Measurements from ENCODE around the gene NDUFS2. TPM values are rescaled to one million over a fixed set of nuclear protein-coding genes. Genes with fewer than 3 reads are reported as not detected.

Gene NDUFS2
- total RNA-seq, 2 experiments from 2014 or later, result 49.9 to 55.7 TPM

DNA sequence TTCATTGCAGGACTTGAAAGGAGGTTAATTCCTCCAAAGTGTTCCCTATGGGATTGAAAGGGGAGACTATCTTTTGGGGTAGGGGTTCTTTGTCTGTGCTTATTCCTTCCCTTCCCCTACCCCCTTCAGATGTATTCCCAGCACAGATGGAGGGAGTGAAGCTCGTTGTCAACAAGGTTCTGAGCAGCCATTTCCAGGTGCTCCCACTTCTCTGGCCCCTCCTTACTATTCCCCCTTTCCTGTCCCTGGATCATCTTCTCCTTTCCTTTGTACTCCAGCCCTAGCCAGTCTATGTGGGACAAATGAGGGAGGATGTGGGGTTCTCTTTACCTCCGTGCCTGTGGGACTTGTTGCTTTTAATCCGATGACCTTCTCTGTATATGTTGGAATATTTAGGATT is 24.6 kb downstream of the NDUFS2 start:
- Histone ChIP-seq H3K36me3 (ENCODE audit: insufficient read depth, low read length) (peaks cover 23% of the 10 kb centered on the region), H3K4me3 (ENCODE audit: low read length) (peak overlapping the region; percentile 84), H3K4me1 (ENCODE audit: insufficient read depth, low read length) (peaks cover 34% of the 10 kb centered on the region), H3K27me3 (ENCODE audit: control insufficient read depth in 1 of 2, insufficient read depth in 2 of 2, low read length in 2 of 2) (no peaks in the 10 kb centered on the region), H3K9me3 (ENCODE audit: control insufficient read depth in 1 of 2, insufficient read depth in 1 of 2, low read length in 2 of 2) (no peaks in the 10 kb centered on the region), H3K27ac (ENCODE audit: low read depth in 1 of 2, low read length in 2 of 2) (no peak overlapping the region)
- peaks cover 29% of the 10 kb centered on the region for H3K36me3 Mint-ChIP-seq (ENCODE audit: low read depth)
- DNase-seq (no peak), ATAC-seq (ENCODE audit: poor library complexity) (no peak)
- peak overlapping the region; percentile 80 for H3K4me3 Mint-ChIP-seq
- H3K9me3 Mint-ChIP-seq, result no peaks in the 10 kb centered on the region
- H3K4me1 Mint-ChIP-seq (ENCODE audit: low read depth), result peaks cover 39% of the 10 kb centered on the region
- intact Hi-C loops (cut with DNase I, micrococcal nuclease), result loop anchor here (1.0 to 10.0 kb wide), 6 partner anchors 24 to 518 kb away; partner anchors contain the start of genes DUSP12 (in 2 of the 2) and NDUFS2 (in 1 of the 2)
- ChIA-PET CTCF (interaction anchor here (0.8 to 3.3 kb wide), 12 partner anchors 8 to 156 kb away, joined by 3 to 43 read pairs (median 8); partner anchors contain the start of genes B4GALT3, NDUFS2, PPOX and SDHC), POLR2A (interaction anchor here (1.2 to 3.5 kb wide), 11 partner anchors 11 to 173 kb away, joined by 4 to 95 read pairs (median 20); partner anchors contain the start of genes FCER1G, NDUFS2, PPOX and SDHC)
- peak overlapping the region; percentile 33 for H3K27ac Mint-ChIP-seq
- TF ChIP-seq, protein P1, sequence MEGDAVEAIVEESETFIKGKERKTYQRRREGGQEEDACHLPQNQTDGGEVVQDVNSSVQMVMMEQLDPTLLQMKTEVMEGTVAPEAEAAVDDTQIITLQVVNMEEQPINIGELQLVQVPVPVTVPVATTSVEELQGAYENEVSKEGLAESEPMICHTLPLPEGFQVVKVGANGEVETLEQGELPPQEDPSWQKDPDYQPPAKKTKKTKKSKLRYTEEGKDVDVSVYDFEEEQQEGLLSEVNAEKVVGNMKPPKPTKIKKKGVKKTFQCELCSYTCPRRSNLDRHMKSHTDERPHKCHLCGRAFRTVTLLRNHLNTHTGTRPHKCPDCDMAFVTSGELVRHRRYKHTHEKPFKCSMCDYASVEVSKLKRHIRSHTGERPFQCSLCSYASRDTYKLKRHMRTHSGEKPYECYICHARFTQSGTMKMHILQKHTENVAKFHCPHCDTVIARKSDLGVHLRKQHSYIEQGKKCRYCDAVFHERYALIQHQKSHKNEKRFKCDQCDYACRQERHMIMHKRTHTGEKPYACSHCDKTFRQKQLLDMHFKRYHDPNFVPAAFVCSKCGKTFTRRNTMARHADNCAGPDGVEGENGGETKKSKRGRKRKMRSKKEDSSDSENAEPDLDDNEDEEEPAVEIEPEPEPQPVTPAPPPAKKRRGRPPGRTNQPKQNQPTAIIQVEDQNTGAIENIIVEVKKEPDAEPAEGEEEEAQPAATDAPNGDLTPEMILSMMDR (IDR thresholded peaks at IDR 0.05), result no peak
- H3K27me3 Mint-ChIP-seq, result no peaks in the 10 kb centered on the region

DNA sequence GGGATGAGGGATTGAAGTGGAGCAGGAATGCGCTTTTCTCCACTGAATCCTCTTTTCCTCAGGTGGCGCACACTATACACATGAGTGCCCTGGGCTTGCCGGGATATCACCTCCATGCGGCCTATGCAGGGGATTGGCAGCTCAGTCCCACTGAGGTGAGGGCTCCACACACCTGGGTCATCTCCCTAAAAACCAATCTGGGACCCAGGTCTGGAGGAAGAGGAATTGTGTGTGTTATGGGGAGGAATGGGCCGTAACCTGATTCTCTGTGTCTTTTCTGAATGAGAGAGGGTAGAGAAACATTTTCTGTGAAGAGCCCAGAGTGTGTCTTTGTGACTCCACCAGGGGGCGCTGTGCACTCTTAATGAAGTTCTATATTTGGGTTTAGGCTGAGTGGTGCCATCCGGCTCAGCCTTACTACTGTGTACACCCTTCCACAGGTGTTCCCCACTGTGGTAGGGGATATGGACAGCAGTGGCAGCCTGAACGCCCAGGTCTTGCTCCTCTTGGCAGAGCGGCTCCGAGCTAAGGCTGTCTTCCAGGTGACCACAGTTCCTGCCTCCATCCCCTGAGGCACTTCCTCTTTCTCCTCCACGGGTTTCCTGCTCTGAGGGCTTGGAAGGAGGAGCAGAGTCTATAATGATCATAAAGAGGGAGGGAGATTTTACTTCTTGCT is 25.2 kb downstream of the NDUFS2 start:
- Histone ChIP-seq H3K4me3 (ENCODE audit: low read length) (no peak overlapping the region), H3K27ac (ENCODE audit: low read depth in 1 of 2, low read length in 2 of 2) (peak overlapping the region in 1 of 2 donors; percentile 42), H3K27me3 (ENCODE audit: control insufficient read depth in 1 of 2, insufficient read depth in 2 of 2, low read length in 2 of 2) (no peaks in the 10 kb centered on the region), H3K4me1 (ENCODE audit: insufficient read depth, low read length) (peaks cover 32% of the 10 kb centered on the region), H3K9me3 (ENCODE audit: control insufficient read depth in 1 of 2, insufficient read depth in 1 of 2, low read length in 2 of 2) (no peaks in the 10 kb centered on the region), H3K36me3 (ENCODE audit: insufficient read depth, low read length) (peaks cover 23% of the 10 kb centered on the region)
- Mint-ChIP-seq H3K36me3 (ENCODE audit: low read depth) (peaks cover 29% of the 10 kb centered on the region), H3K27me3 (no peaks in the 10 kb centered on the region), H3K4me3 (peak overlapping the region; percentile 80), H3K9me3 (no peaks in the 10 kb centered on the region), H3K27ac (peak overlapping the region; percentile 33), H3K4me1 (ENCODE audit: low read depth) (peaks cover 39% of the 10 kb centered on the region)
- TF ChIP-seq, protein P1 (IDR thresholded peaks at IDR 0.05), result peak; percentile 90
- POLR2A ChIA-PET, result interaction anchor here (1.1 to 3.5 kb wide), 9 partner anchors 11 to 155 kb away, joined by 3 to 95 read pairs (median 20); partner anchors contain the start of genes FCER1G, NDUFS2, PPOX and SDHC
- CTCF ChIA-PET, result interaction anchor here (0.8 to 3.3 kb wide), 8 partner anchors 8 to 155 kb away, joined by 3 to 43 read pairs (median 14); partner anchors contain the start of genes NDUFS2 and PPOX
- ATAC-seq (ENCODE audit: poor library complexity), result peak; percentile 45
- peak; percentile 79 to 96 (median 90) for DNase-seq
- intact Hi-C loops (cut with DNase I, micrococcal nuclease), result loop anchor here (1.0 to 10.0 kb wide), 6 partner anchors 25 to 517 kb away; partner anchors contain the start of genes DUSP12 (in 2 of the 2) and NDUFS2 (in 1 of the 2)

DNA sequence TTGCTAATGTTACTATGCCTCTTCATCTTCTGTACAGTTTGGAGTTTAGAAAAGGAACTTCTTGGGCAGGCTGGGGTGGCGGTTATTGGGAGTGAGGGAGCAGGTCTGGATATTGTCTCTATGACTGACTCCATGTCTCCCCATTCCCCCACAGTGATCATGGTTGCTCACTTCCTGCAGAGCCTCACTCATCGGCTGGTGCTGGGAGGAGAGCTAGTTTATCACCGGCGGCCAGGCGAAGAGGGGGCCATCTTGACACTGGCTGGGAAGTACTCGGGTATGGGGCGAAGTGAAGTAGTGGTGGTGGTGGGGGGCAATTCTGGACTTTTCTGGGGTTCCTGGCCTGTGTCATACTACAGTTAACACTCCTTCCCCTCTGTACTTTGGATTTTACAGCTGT is 25.9 kb downstream of the NDUFS2 start:
- peak overlapping the region; percentile 33 for H3K27ac Mint-ChIP-seq
- intact Hi-C loops (cut with DNase I, micrococcal nuclease), result loop anchor here (2.0 to 10.0 kb wide), 3 partner anchors 63 to 517 kb away; partner anchors contain the start of gene DUSP12 (in 2 of the 2)
- H3K9me3 Mint-ChIP-seq, result no peaks in the 10 kb centered on the region
- Histone ChIP-seq H3K27me3 (ENCODE audit: control insufficient read depth in 1 of 2, insufficient read depth in 2 of 2, low read length in 2 of 2) (no peaks in the 10 kb centered on the region), H3K4me1 (ENCODE audit: insufficient read depth, low read length) (peaks cover 32% of the 10 kb centered on the region), H3K36me3 (ENCODE audit: insufficient read depth, low read length) (peaks cover 23% of the 10 kb centered on the region), H3K4me3 (ENCODE audit: low read length) (no peak overlapping the region), H3K27ac (ENCODE audit: low read depth in 1 of 2, low read length in 2 of 2) (no peak overlapping the region), H3K9me3 (ENCODE audit: control insufficient read depth in 1 of 2, insufficient read depth in 1 of 2, low read length in 2 of 2) (no peaks in the 10 kb centered on the region)
- ChIA-PET POLR2A (interaction anchor here (1.1 to 3.4 kb wide), 3 partner anchors 26 to 154 kb away, joined by 3 to 33 read pairs (median 5); partner anchors contain the start of gene NDUFS2), CTCF (interaction anchor here (1.4 to 3.3 kb wide), 3 partner anchors 26 to 151 kb away, joined by 3 to 43 read pairs (median 30); partner anchors contain the start of gene NDUFS2)
- no peak for DNase-seq
- peaks cover 29% of the 10 kb centered on the region for H3K36me3 Mint-ChIP-seq (ENCODE audit: low read depth)
- TF ChIP-seq, protein P1 (IDR thresholded peaks at IDR 0.05), result no peak
- no peaks in the 10 kb centered on the region for H3K27me3 Mint-ChIP-seq
- no peak for ATAC-seq (ENCODE audit: poor library complexity)
- peaks cover 39% of the 10 kb centered on the region for H3K4me1 Mint-ChIP-seq (ENCODE audit: low read depth)
- H3K4me3 Mint-ChIP-seq, result no peak overlapping the region

Measured in CD4-positive, alpha-beta T cell (primary cell).